SK-N-MC (cell line): ENCODE measurements around the gene HLF.

Experiments
- EZH2 ChIP-seq: fragments of 200-600 bp; sonication (generic); IDR thresholded peaks from one replicate; pipeline ENCODE4 v1.6.1; 2017; ENCODE audit warnings: antibody characterized with exemption
- POLR2AphosphoS5 ChIP-seq: IDR thresholded peaks from 2 replicates; pipeline ENCODE4 v1.6.1; 2012; ENCODE audit warnings: mild to moderate bottlenecking, low read depth, low read length, borderline replicate concordance

GRCh38 chr17:55261311-55261710, 3.4 kb upstream of the HLF start:
- TF ChIP-seq EZH2 (no peak), POLR2AphosphoS5 (no peak)
